Liver (tissue), 9 donors: ENCODE measurements around the gene IFI27L1. TPM values are rescaled to one million over a fixed set of nuclear protein-coding genes. Genes with fewer than 3 reads are reported as not detected.
A peak's percentile ranks its signal among the peaks of the same experiment; 100 is the strongest.

Experiments
- DNase-seq: peaks from one replicate; pipeline ENCODE4 v3.0.0-alpha.2; 2017; ENCODE audit warnings: low spot score
- H3K27ac ChIP-seq, 2 donors: one replicate each; pipeline ENCODE4 v1.7.0; 2013; ENCODE audit warnings: inconsistent platforms in 2 of 2, low read length in 2 of 2, control low read depth in 1 of 2, low read depth in 1 of 2, mild to moderate bottlenecking in 1 of 2
- H3K27me3 ChIP-seq, 4 donors: one replicate each; pipeline versions ENCODE4 v1.6.1 to v1.7.0; 2013; ENCODE audit warnings: low read length in 3 of 4, inconsistent platforms in 1 of 4, mild to moderate bottlenecking in 1 of 4, moderate library complexity in 1 of 4; ENCODE audit not compliant: control insufficient read depth in 4 of 4, insufficient read depth in 4 of 4
- H3K36me3 ChIP-seq, 4 donors: one replicate each; pipeline versions ENCODE4 v1.6.1 to v1.7.0; 2013; ENCODE audit warnings: low read length in 3 of 4, mild to moderate bottlenecking in 3 of 4, low read depth in 1 of 4, moderate library complexity in 1 of 4; ENCODE audit not compliant: control insufficient read depth in 4 of 4, insufficient read depth in 3 of 4
- H3K4me1 ChIP-seq, 4 donors: one replicate each; pipeline versions ENCODE4 v1.6.1 to v1.7.0; 2013; ENCODE audit warnings: low read length in 3 of 4, mild to moderate bottlenecking in 3 of 4, moderate library complexity in 1 of 4; ENCODE audit not compliant: control insufficient read depth in 4 of 4, insufficient read depth in 4 of 4
- H3K4me3 ChIP-seq, 3 donors: one replicate each; pipeline versions ENCODE4 v1.6.1 to v1.7.0; 2013; ENCODE audit warnings: low read length in 3 of 3, control low read depth in 1 of 3, low read depth in 1 of 3, mild to moderate bottlenecking in 1 of 3
- H3K9ac ChIP-seq, 2 donors: one replicate each; pipeline ENCODE4 v1.7.0; 2013; ENCODE audit warnings: low read length in 2 of 2, mild to moderate bottlenecking in 2 of 2, moderate library complexity in 2 of 2, control low read depth in 1 of 2, low read depth in 1 of 2
- H3K9me3 ChIP-seq, 4 donors: one replicate each; pipeline versions ENCODE4 v1.6.1 to v1.7.0; 2013; ENCODE audit warnings: low read length in 3 of 4; ENCODE audit not compliant: control insufficient read depth in 4 of 4
- ATF3 ChIP-seq: IDR thresholded peaks from 2 replicates; pipeline ENCODE4 v1.6.1; 2016; ENCODE audit warnings: antibody characterized with exemption
- CTCF ChIP-seq: fragments of 150-350 bp; IDR thresholded peaks from 2 replicates; pipeline ENCODE4 v1.5.1; 2017; ENCODE audit warnings: improper control_type of control experiment, low read depth, low read length; ENCODE audit not compliant: missing input control
- EGR1 ChIP-seq, 2 donors: IDR thresholded peaks; 2 replicates each; pipeline ENCODE4 v1.6.1; 2016 to 2018; ENCODE audit warnings: antibody characterized with exemption in 2 of 2, low read depth in 2 of 2
- FOXA1 ChIP-seq: IDR thresholded peaks from 2 replicates; pipeline ENCODE4 v1.6.1; 2016; ENCODE audit warnings: antibody characterized with exemption
- FOXA2 ChIP-seq: IDR thresholded peaks from 2 replicates; pipeline ENCODE4 v1.6.1; 2016; ENCODE audit warnings: antibody characterized with exemption
- GABPA ChIP-seq, 2 donors: IDR thresholded peaks in 1 of 2; conservative IDR thresholded peaks in 1 of 2; 2 replicates each; pipeline ENCODE4 v1.6.1; 2016; ENCODE audit warnings: antibody characterized with exemption in 2 of 2, mild to moderate bottlenecking in 1 of 2, moderate library complexity in 1 of 2
- HNF4A ChIP-seq, 2 donors: conservative IDR thresholded peaks; 2 replicates each; pipeline ENCODE4 v1.6.1; 2016; ENCODE audit warnings: antibody characterized with exemption in 2 of 2, mild to moderate bottlenecking in 2 of 2
- JUND ChIP-seq, 2 donors: IDR thresholded peaks; 2 replicates each; pipeline ENCODE4 v1.6.1; 2016; ENCODE audit warnings: antibody characterized with exemption in 2 of 2
- RAD21 ChIP-seq, 2 donors: IDR thresholded peaks; 2 replicates each; pipeline ENCODE4 v1.6.1; 2016; ENCODE audit warnings: antibody characterized with exemption in 2 of 2, mild to moderate bottlenecking in 2 of 2
- SP1 ChIP-seq: IDR thresholded peaks from 2 replicates; pipeline ENCODE4 v1.6.1; 2018; ENCODE audit warnings: antibody characterized with exemption, mild to moderate bottlenecking
- YY1 ChIP-seq: IDR thresholded peaks from 2 replicates; pipeline ENCODE4 v1.6.1; 2016; ENCODE audit warnings: antibody characterized with exemption, mild to moderate bottlenecking
- WGBS: extraction: QIAGEN DNeasy Blood & Tissue Kit; methylation state at CpG from one replicate; pipeline ENCODE4 v1.1.7; 2013; 5-methylcytosine and 5-hydroxymethylcytosine counted together
- polyA plus RNA-seq, 2 donors: library from polyadenylated mRNA; stranded (reverse) in 1 of 2; unstranded in 1 of 2; fragments of 200-250 nt in 1 of 2; fragments of >200 nt in 1 of 2; fragmentation: Nextera tagmentation in 1 of 2; extraction: Ambion mirVana in 1 of 2; gene quantifications; one replicate each; pipeline versions ENCODE4 v1.2.1 to v1.2.3, GENCODE V29; 2013 to 2015
- total RNA-seq, 2 donors: library from RNA; depleted of rRNA; stranded (reverse); fragments of >200 nt; gene quantifications; one replicate each; pipeline ENCODE4 v1.2.3, GENCODE V29; 2014
- TF ChIP-seq, protein P1 (sequence below): IDR thresholded peaks from 2 replicates; pipeline ENCODE4 v1.6.1; 2016; ENCODE audit warnings: antibody characterized with exemption
- TF ChIP-seq, protein P2 (sequence below): IDR thresholded peaks from 2 replicates; pipeline ENCODE4 v1.6.1; 2016; ENCODE audit warnings: antibody characterized with exemption, mild to moderate bottlenecking
- donor health status: healthy.
- donor health status: healthy.
- donor health status: healthy.
- donor health status: healthy.
- donor health status: healthy.

Gene IFI27L1
- total and polyA plus RNA-seq, 4 donors = 3.7 to 8.1 (median 5.6) TPM

DNA sequence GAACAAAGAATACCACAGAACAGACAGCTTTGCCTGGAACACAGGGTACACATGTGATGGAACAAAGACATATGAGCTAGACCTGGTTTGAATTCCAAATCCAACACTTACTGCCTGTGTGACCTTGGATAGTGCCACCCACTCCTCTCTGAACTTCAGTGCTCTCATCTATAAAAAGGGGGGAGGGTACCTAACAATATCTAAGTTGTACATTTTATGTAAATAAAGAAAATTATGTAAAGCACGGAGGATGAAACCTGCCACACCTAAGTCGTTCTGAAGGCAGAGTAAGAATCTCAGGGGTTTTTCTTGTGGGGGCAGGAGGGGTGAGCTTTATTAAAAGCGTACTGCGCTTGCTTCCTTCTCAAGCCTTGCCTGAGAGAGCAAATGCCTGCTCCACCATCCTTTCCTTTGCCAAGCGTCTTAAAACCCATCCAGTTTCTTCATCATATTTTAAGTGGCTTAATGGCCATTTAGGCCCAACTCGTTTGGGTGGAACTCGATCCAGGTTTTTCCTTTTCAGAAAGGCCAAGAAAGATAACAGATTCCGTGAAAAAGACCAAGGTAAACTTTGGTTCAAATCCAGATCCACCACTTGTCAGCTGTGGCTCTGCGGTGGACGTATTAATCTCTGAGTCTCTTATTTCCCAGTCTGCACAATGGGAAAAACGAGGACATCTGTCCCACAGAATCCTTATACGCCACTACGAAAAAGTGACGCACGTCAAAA, 1.1 kb upstream of the IFI27L1 start:
- Histone ChIP-seq H3K4me3 (peak overlapping the region; percentile 77 to 96 (median 93)), H3K9me3 (peaks cover 0 to 6% (median 0%) of the 10 kb centered on the region in 4 donors), H3K4me1 (peaks cover 12 to 39% (median 29%) of the 10 kb centered on the region in 4 donors), H3K27ac (peak overlapping the region; percentile 81 to 93), H3K36me3 (peaks cover 5 to 23% (median 11%) of the 10 kb centered on the region in 4 donors), H3K9ac (peak overlapping the region; percentile 93 to 99), H3K27me3 (no peaks in the 10 kb centered on the region)
- WGBS = 4% methylated on average over 15 of the region's 15 CpGs
- DNase-seq = no peak
- TF ChIP-seq RAD21 (IDR thresholded peaks at IDR 0.05) (no peak), YY1 (no peak), HNF4A (conservative IDR thresholded peaks at IDR 0.05) (no peak), ATF3 (no peak), SP1 (no peak), FOXA2 (no peak), EGR1 (IDR thresholded peaks at IDR 0.05; ENCODE audit: low read depth in 2 of 2) (no peak), JUND (IDR thresholded peaks at IDR 0.05) (no peak), FOXA1 (no peak), GABPA (IDR thresholded peaks at IDR 0.05 in 1 of 2, conservative IDR thresholded peaks at IDR 0.05 in 1 of 2) (no peak), CTCF (no peak)
- TF ChIP-seq, protein P1, sequence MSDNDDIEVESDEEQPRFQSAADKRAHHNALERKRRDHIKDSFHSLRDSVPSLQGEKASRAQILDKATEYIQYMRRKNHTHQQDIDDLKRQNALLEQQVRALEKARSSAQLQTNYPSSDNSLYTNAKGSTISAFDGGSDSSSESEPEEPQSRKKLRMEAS = no peak
- TF ChIP-seq, protein P2, sequence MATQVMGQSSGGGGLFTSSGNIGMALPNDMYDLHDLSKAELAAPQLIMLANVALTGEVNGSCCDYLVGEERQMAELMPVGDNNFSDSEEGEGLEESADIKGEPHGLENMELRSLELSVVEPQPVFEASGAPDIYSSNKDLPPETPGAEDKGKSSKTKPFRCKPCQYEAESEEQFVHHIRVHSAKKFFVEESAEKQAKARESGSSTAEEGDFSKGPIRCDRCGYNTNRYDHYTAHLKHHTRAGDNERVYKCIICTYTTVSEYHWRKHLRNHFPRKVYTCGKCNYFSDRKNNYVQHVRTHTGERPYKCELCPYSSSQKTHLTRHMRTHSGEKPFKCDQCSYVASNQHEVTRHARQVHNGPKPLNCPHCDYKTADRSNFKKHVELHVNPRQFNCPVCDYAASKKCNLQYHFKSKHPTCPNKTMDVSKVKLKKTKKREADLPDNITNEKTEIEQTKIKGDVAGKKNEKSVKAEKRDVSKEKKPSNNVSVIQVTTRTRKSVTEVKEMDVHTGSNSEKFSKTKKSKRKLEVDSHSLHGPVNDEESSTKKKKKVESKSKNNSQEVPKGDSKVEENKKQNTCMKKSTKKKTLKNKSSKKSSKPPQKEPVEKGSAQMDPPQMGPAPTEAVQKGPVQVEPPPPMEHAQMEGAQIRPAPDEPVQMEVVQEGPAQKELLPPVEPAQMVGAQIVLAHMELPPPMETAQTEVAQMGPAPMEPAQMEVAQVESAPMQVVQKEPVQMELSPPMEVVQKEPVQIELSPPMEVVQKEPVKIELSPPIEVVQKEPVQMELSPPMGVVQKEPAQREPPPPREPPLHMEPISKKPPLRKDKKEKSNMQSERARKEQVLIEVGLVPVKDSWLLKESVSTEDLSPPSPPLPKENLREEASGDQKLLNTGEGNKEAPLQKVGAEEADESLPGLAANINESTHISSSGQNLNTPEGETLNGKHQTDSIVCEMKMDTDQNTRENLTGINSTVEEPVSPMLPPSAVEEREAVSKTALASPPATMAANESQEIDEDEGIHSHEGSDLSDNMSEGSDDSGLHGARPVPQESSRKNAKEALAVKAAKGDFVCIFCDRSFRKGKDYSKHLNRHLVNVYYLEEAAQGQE = no peak

- Histone ChIP-seq H3K9ac (peak overlapping the region; percentile 73 to 75), H3K4me3 (peak overlapping the region; percentile 77 to 96 (median 93)), H3K36me3 (peaks cover 3 to 16% (median 6%) of the 10 kb centered on the region in 4 donors), H3K4me1 (peaks cover 9 to 39% (median 25%) of the 10 kb centered on the region in 4 donors), H3K27me3 (no peaks in the 10 kb centered on the region), H3K9me3 (no peaks in the 10 kb centered on the region), H3K27ac (peak overlapping the region; percentile 81 to 93)
- no peak for DNase-seq
- WGBS = 2% methylated on average over 19 of the region's 19 CpGs
- TF ChIP-seq JUND (IDR thresholded peaks at IDR 0.05) = no peak
- no peak for TF ChIP-seq YY1
- no peak for TF ChIP-seq HNF4A (conservative IDR thresholded peaks at IDR 0.05)
Measured at GRCh38 chr14:94081386-94081820, 293 bp downstream of the IFI27L1 start.
